NB4 (cell line): Measurements from ENCODE around the gene C4orf33.
"Not testable (repeated sequence)": the region's sequence is repeated elsewhere in the genome, so short reads cannot be mapped to it uniquely, and the experiment has no call there.

Experiments
- DNase-seq: peaks from one replicate; pipeline ENCODE4 v3.0.0; 2010; ENCODE audit warnings: low read depth
- H3K4me3 ChIP-seq: one replicate; pipeline ENCODE4 v1.5.1; 2011; ENCODE audit warnings: mild to moderate bottlenecking, low read depth, low read length, moderate library complexity
- MYC ChIP-seq: IDR thresholded peaks from 2 replicates; pipeline ENCODE4 v1.6.1; 2011; ENCODE audit warnings: low read depth, low read length
- POLR2A ChIP-seq: IDR thresholded peaks from 2 replicates; pipeline ENCODE4 v1.6.1; 2011; ENCODE audit warnings: mild to moderate bottlenecking; ENCODE audit not compliant: insufficient read length; ENCODE audit errors: extremely low read depth
- TF ChIP-seq, protein P1 (sequence below): IDR thresholded peaks from one replicate; pipeline ENCODE4 v1.5.1; 2012; ENCODE audit warnings: low read depth, low read length
- TF ChIP-seq, protein P2 (sequence below): IDR thresholded peaks from 2 replicates; pipeline ENCODE4 v1.6.1; 2011; ENCODE audit warnings: low read depth, low read length

Gene C4orf33

DNA sequence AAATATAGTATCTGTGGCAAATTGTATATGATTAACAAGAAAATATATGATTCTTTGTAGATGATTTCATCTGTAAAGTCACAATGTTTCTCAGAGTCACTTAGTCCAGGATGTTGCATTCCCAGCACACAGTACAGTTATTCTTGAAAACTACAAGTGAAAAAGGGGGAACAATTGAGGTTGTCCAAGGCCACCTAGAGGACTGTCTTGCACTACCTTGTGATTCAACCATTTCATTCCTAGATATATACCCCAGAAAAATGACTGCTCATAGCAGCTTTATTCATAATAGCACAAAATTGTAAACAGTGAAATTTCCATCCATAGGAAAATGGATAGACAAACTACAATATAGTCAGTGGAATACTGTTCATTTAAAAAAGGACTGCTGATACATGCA lies 16.0 kb downstream of the C4orf33 start:
- no peak for DNase-seq
- no peak overlapping the region for H3K4me3 ChIP-seq
- TF ChIP-seq MYC (no peak), POLR2A (no peak)
- TF ChIP-seq, protein P1, sequence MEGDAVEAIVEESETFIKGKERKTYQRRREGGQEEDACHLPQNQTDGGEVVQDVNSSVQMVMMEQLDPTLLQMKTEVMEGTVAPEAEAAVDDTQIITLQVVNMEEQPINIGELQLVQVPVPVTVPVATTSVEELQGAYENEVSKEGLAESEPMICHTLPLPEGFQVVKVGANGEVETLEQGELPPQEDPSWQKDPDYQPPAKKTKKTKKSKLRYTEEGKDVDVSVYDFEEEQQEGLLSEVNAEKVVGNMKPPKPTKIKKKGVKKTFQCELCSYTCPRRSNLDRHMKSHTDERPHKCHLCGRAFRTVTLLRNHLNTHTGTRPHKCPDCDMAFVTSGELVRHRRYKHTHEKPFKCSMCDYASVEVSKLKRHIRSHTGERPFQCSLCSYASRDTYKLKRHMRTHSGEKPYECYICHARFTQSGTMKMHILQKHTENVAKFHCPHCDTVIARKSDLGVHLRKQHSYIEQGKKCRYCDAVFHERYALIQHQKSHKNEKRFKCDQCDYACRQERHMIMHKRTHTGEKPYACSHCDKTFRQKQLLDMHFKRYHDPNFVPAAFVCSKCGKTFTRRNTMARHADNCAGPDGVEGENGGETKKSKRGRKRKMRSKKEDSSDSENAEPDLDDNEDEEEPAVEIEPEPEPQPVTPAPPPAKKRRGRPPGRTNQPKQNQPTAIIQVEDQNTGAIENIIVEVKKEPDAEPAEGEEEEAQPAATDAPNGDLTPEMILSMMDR = no peak
- TF ChIP-seq, protein P2, sequence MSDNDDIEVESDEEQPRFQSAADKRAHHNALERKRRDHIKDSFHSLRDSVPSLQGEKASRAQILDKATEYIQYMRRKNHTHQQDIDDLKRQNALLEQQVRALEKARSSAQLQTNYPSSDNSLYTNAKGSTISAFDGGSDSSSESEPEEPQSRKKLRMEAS = no peak

DNA sequence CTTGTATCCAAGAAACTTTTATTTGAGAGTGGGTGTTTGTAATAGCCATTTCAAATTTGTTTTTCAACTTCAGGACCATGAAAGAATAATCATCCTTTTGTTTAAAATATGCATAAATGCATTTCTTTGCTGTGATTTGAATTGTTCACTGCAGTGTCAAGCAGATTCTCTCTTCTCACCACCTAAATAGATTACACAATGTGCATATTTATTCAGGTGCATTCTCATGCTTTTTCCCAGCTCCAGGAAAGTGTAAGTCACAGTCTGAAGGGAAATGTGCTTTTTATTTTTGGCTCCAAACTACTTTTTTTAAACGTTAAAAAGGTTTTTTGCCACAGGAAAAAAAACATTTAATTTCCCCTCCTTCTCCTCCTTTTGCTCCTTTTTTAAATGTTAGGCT lies 17.5 kb downstream of the C4orf33 start:
- TF ChIP-seq, protein P2 = no peak
- no peak for TF ChIP-seq POLR2A
- TF ChIP-seq MYC = no peak
- TF ChIP-seq, protein P1 = no peak
- DNase-seq = no peak
- no peak overlapping the region for H3K4me3 ChIP-seq

DNA sequence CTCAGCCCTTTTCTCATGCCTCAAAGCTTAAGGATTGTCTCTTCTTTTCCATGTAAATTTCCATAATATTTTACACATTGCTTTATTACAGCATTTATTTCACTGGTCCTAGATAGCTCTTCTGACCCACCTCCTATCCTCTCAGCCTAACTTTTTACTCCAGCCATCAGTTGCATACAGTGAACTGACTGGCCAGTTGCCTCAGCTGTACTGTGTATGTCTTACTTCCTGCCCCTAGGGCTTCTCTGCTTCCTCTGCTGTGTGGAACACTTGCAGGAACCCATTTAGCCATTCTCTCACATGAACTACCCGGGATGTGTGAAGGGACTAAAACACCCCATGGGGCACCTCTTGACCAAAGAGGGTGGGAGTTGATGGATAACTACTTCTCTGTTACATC lies 18.0 kb downstream of the C4orf33 start:
- TF ChIP-seq, protein P1 = no peak
- TF ChIP-seq, protein P2 = no peak
- no peak for TF ChIP-seq POLR2A
- TF ChIP-seq MYC = no peak
- DNase-seq = no peak
- no peak overlapping the region for H3K4me3 ChIP-seq

DNA sequence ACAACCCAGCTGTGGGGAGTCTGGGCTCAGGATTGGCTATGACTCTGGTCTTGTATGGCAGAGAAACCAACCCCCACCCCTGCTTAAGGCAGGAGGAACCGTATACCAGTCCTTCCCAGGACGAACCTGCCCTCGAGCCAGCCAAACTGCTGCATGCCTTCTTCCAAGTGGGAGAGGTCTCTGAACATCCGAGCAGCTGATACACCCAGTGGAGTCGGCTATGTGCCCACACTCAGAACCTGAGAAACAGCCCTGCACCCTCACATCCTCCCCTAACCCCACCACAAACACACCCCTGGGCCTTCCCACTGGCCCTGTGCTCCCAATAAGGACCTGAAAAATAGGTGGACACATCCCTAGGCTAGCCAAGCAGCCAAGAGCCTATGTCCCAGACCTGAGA lies 21.8 kb downstream of the C4orf33 start:
- no peak for DNase-seq
- TF ChIP-seq MYC = no peak
- TF ChIP-seq, protein P2 = no peak
- TF ChIP-seq POLR2A = no peak
- TF ChIP-seq, protein P1 = no peak
- no peak overlapping the region for H3K4me3 ChIP-seq

DNA sequence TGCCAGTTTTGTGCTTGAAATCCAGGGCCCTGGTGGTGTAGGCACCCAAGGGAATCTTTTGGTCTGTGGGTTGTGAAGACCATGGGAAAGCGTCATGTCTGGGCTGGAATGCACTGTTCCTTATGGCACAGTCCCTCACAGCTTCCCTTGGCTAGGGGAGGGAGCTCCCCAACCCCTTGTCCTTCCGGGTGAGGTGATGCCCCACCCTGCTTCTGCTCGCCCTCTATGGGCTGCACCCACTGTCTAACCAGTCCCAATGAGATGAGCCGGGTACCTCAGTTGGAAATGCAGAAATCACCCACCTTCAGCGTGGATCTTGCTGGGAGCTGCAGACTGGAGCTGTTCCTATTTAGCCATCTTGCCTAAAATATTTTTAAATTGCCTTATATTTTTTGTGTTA lies 30.7 kb downstream of the C4orf33 start:
- H3K4me3 ChIP-seq = not testable (repeated sequence)

DNA sequence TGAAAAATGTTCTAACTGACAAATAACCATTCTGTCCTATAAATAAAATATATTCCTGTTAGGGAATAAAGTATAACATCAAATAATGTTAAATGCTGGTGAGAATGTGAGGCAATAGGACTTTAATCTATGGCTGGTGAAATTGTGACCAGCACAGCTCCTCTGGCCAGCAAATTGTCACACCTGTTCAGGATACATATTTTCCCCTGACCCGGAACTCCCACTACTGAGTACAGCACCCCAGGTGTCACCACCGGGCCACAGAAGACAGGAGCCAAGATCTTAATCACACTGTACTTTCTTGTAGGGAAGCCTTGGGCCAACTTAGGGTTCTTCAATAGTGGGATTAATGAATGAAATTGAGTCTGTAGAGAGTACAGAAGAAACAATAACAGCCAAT lies 33.2 kb downstream of the C4orf33 start:
- TF ChIP-seq POLR2A = no peak
- TF ChIP-seq, protein P2 = no peak
- no peak for TF ChIP-seq MYC
- TF ChIP-seq, protein P1 = no peak
- DNase-seq = no peak
- H3K4me3 ChIP-seq = no peak overlapping the region

More for the DNA sequence above, 30.7 kb downstream of the C4orf33 start:
- not testable (repeated sequence) for DNase-seq
